CD4-positive, alpha-beta T cell treated with Interleukin-1 beta for 1 hour (primary cell): ENCODE results near the gene TM4SF4.

Experiments used
- DNase-seq, 2 donors: peaks; one replicate each; pipeline ENCODE4 v3.0.0-alpha.2; 2020 to 2022

The TM4SF4 gene

GRCh38 chr3:149455989-149456388, 18.5 kb upstream of the TM4SF4 start:
- no peak for DNase-seq

DNA sequence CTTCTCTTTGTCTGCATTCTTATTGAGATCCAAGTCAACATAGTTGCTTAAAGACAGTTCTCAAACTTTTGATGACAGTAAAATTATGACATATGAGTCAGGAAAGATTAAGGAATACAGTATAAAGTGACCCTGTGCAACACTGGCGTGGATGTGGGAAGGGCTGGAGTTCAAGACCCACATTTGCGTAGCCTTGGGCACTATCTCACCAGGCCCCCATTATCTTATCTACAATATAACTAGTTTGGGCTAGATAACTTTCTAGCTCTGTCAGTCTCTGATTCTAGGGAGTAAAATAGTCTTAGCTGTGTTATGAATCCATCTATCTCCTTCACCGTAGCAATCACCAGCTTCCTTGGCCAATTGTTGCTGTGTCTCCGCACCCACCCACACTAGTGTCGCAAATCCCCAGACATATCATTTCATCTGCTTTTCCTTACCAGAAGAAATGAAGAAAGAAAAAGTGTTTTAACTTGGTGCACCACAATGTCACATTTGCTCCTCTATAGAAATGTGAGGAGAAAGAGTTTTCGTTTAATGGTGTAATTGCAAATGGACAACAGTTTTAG, 14.9 kb upstream of the TM4SF4 start:
- no peak for DNase-seq

- DNase-seq, result no peak
These were observed 14.4 kb upstream of the TM4SF4 start for GRCh38 chr3:149460117-149460516.

DNA sequence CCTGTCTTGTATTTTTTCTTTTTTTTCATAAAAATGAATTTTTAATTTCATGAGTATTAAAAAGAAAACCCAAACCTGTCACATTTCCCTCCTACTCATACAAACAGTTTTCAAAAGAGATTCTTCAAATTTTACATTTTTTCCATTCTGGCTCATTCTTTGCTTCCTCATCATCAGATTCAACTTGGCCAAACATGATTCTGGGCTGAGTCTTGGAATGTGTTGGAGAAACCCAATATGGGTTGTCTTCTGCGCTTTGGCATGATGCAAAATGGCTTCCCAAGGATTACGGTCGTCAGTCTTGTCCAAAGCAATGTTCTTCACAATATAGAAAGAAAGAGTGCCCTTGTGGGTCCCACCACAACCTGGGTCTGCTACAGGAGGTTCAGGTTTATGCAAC, 12.4 kb upstream of the TM4SF4 start:
- no peak for DNase-seq

DNA sequence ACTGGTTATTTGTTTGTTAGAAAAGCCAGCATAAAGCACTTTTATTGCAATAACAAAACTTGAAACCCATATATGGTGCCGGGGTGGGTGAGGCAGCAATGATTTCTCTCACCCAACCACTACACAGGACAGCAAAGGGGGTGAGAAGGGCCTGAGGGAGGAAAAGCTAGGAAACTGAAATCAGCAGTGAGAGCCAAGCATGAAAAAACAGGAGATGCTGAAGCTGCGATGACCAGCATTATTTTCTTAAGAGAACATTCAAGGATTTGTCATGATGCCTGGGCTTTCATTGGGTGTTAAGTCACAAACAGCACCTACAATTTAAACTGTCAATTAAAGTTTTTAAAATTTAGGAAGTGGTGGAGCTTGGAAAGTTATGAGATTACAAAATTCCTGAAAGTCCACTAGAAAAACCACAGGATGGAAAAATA, 11.9 kb upstream of the TM4SF4 start:
- DNase-seq, result no peak

DNA sequence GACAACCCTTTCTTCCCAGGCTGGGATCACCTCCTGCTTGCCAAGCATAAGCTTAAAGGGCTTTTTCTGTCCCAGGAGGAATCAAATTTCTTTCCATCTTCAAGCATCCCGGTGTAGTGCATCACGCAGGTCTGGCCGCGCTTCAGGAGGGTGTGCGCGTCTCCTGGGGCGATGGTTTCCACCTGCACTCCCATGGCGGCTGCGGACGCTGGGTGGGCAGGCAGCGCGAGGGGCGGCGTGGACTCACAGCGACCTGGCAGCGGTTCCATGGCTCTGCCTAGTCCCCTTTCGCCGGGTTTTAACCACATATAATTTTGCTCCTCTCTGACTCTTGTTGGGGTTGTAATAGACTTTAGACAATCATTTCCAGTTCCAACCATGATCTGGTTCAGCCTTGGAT, 10.6 kb upstream of the TM4SF4 start:
- no peak for DNase-seq

GRCh38 chr3:149464542-149465328, 9.8 kb upstream of the TM4SF4 start:
- no peak for DNase-seq

DNA sequence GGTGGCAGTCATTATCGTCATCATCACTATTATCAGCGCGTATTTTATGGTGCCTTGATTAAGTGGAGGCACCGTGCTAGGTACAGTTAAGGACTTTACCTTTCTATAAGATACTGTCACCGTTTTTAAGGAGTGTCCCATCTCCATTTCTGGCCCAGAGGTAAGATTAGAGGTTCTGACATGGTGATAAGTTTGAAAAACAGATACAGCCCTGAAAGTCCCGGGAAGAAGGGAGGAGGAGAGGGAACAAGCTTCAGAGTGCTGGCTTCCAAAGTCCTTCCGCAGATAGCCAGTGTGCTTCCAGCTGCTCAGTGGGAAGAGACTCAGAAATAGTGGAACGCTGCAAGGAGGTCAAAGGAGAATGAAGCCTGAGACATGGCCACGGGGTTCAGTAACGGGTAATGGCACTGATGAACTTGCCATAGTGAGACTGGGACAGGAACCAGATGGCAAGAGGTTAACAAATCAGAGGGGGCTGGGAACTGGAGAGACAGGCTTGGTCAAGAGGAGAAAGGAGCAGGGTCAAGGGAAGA, 9.1 kb upstream of the TM4SF4 start:
- DNase-seq, result no peak

DNA sequence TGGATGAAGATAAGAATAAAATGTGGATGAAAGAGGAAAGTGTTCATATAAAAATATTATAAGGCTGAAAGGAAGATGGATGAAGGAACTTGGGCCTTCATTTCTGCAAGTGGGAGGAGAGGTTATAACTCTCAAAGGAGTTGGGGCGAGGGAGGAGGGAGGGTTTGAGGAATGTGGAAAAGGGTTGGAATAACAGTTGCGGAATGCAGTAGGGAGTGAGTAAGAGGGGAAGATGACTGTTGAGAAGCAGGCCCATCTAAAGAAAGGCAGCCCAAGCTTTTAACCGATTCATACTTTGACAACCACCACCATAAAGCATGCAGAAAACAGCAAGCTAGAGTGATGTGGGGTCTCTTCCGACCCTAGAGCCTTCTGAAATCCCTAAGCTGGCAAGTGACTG, 8.3 kb upstream of the TM4SF4 start:
- no peak for DNase-seq

DNA sequence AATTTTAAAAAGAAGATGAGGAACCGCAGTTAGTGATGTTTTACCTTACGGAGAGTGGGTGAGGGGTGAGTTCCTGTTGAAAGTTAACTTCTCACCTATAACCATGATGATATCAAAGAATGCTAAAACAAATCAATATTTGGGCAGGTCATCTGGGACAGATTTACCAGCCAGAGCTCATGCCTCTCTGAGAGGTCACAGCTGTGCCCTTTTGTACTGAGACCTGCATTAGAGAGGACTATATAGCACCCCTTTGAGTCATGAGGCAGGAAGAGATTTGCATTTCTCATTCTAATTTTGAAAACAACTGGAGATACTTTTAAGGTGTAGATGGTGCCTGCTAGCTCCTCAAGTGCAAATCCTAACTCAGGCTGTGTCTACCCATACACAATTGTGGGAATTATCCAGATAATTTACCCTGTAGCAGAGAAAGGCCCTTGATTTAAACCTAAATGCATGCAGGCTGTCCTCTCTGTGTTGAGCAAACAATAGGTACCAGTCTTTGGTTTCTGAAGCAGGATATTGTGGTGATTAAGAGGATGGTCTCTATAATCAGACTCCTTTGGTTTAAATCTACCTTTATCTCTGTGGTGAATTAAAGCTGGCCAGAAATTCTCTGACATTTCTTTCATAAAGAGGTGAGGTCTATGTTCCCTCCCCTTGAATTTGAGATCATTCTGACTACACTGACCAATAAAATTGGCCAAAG, 5.8 kb upstream of the TM4SF4 start:
- no peak for DNase-seq

DNA sequence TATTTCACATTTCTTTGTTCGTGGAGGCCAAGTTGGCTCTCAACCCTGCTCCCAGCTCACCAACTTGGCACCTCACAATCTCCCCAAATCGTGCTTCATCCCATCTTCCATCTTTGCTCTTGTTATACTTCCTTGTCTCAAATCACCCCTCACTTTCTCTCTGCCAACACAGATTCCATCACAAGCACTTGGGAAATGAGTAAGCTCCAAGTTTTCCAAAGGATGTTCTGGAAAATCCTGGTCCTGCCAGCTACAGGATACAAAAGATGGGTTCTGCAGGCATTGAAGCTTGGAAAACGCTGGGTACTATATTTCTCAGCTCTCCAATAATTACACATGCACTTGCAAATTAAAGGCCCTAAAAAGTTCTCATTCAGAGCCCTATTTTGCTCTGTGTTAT, 4.1 kb upstream of the TM4SF4 start:
- DNase-seq, result no peak

- no peak for DNase-seq
These were observed 2.3 kb upstream of the TM4SF4 start for GRCh38 chr3:149472030-149472797.

- DNase-seq, result peak in 1 of 2 donors; percentile 44
These were observed 894 bp upstream of the TM4SF4 start for GRCh38 chr3:149473357-149474249.

GRCh38 chr3:149475451-149476060, 1.1 kb downstream of the TM4SF4 start:
- DNase-seq, result no peak

GRCh38 chr3:149476225-149476624, 1.7 kb downstream of the TM4SF4 start:
- DNase-seq, result peak in 1 of 2 donors; percentile 22

- DNase-seq, result no peak
These were observed 5.3 kb downstream of the TM4SF4 start for GRCh38 chr3:149479621-149480325.

GRCh38 chr3:149480326-149481017, 6.0 kb downstream of the TM4SF4 start:
- peak; percentile 26 to 54 for DNase-seq

DNA sequence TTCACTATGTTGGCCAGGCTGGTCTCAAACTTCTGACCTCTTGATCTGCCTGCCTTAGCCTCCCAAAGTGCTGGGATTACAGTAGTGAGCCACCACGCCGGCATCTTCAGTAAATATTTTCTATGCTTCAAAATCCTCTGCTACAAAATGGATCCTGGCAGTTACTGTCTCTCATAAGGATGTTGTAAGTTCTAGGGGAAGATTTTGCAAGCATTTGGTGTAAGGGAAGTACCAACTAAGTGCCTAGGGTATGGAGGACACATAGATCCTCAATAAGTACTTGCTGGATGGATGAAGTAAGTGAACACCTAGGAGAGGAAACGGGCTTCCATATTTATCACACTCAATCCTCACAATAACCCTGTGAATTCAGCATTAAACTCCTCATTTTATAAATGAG, 6.6 kb downstream of the TM4SF4 start:
- no peak for DNase-seq

GRCh38 chr3:149481491-149481890, 7.0 kb downstream of the TM4SF4 start:
- DNase-seq, result no peak

GRCh38 chr3:149486726-149487125, 12.2 kb downstream of the TM4SF4 start:
- DNase-seq, result no peak
